GM12875 (cell line): ENCODE measurements around the gene ULK2.

ENCODE experiments used
- H3K4me3 ChIP-seq: one replicate; pipeline ENCODE4 v1.5.1; 2011; ENCODE audit warnings: low read depth, low read length, control low read depth
- CTCF ChIP-seq: IDR thresholded peaks from 2 replicates; pipeline ENCODE4 v1.5.1; 2011; ENCODE audit warnings: low read depth, mild to moderate bottlenecking, control low read depth, inconsistent platforms, low read length, moderate library complexity, borderline replicate concordance; ENCODE audit not compliant: insufficient read depth

The ULK2 gene

GRCh38 chr17:19739241-19740201 lies 128.2 kb downstream of the ULK2 start:
- H3K4me3 ChIP-seq = no peak overlapping the region
- TF ChIP-seq CTCF = no peak

DNA sequence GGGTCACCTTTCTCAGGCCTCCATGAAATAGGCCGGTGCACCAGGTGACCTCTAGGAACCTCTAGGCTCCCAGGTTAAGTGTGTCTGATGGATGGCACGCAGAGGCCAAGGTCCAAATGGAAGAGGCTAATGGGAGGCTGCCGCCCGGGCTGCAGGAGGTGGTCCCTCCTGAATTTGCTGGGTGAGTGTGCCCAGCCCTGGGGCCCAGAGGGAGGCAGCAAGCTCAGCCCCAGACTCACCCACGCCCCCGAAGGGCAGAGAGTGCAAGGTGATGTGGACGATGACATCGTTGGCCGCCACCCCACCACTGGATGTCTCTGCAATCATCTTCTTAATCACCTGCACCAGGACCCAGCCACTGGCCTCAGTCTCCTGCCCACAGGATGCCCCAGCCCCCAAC lies 129.0 kb downstream of the ULK2 start:
- TF ChIP-seq CTCF = no peak
- H3K4me3 ChIP-seq = no peak overlapping the region

GRCh38 chr17:19738073-19738449 lies 129.7 kb downstream of the ULK2 start:
- no peak overlapping the region for H3K4me3 ChIP-seq
- no peak for TF ChIP-seq CTCF

- no peak overlapping the region for H3K4me3 ChIP-seq
- TF ChIP-seq CTCF = no peak
These were observed 130.2 kb downstream of the ULK2 start for GRCh38 chr17:19737305-19738072.

- TF ChIP-seq CTCF = no peak
These were observed 131.7 kb downstream of the ULK2 start for GRCh38 chr17:19736071-19736470.

GRCh38 chr17:19733953-19734526 lies 133.7 kb downstream of the ULK2 start:
- no peak for TF ChIP-seq CTCF
- no peak overlapping the region for H3K4me3 ChIP-seq

More at GRCh38 chr17:19736071-19736470, 131.7 kb downstream of the ULK2 start:
- H3K4me3 ChIP-seq = no peak overlapping the region
